ENCODE results near the gene ZNF460.
"Not testable (repeated sequence)": the region's sequence is repeated elsewhere in the genome, so short reads cannot be mapped to it uniquely, and the experiment has no call there.

The ZNF460 gene

DNA sequence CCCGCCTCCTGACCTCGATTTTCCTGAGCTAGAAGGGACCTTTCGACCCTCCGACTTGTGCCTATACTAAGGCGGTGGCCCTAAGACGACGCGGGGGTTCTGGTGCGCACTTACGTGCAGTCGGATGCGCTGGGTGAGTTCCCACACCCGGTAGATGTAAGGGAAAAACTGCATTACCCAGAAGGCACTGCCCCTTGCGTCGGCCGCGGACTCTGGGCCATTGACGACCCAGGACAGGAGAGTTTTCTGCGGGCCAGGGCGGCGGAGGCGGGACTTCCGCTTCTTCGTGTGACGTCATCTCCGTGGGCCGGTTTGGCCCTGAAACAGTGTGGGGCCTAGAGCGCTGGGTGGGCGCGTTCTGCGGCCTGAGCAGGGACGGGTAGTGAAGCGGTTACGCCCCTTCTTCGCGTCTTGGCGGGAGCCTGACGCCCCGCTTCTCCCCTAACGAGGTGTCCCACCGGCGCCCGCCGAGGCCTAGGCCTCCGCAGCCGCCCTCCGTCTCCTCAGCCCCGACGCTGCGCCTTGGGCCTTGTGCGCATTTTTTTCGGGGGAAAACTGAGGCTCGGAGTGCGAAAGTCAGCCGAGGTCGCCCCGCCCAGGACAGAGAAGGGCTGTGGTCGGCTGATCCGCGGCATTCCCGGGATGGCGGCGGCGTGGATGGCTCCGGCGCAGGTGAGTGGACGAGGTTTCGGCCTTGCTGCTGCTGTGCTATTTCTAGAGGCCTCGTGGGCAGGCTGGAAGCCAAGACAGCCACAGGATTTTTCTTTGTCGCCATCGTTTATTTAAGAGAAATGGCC is at the start of gene ZNF460:
TSS of gene ZNF460 (plus strand) at position 321 of the 797 bp plus-strand sequence. CDS start at position 643, 322 bp downstream.
- peak; percentile 85 for DNase-seq

- DNase-seq: no peak
These were observed 48.6 kb upstream of the ZNF460 start for GRCh38 chr19:57231686-57232085.

DNA sequence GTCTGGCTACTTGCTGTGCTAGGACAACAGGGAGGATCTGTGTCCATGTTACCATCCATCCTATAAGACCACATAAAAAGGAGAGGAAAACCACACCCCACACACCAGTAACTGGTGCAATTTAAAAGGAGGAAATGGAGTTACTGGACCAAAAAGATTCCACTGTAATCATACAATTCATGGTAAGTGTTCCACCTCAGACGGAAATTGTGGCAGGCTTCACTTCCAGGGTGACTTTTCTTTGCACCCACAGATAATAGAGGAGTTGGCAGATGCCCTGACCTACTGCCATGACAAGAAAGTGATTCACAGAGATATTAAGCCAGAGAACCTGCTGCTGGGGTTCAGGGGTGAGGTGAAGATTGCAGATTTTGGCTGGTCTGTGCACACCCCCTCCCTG is 47.1 kb upstream of the ZNF460 start:
- no peak for DNase-seq

GRCh38 chr19:57239982-57240310 is 40.3 kb upstream of the ZNF460 start:
- DNase-seq: no peak

- DNase-seq: peak; percentile 90
These were observed 39.8 kb upstream of the ZNF460 start, which contains the start of gene ZNF805 for GRCh38 chr19:57240311-57241090. ZNF805 (plus strand) TSS chr19:57240632; CDS start chr19:57240892, 260 bp downstream.

- no peak for DNase-seq
These were observed 39.1 kb upstream of the ZNF460 start for GRCh38 chr19:57241176-57241575.

- DNase-seq: no peak
These were observed 37.5 kb upstream of the ZNF460 start for GRCh38 chr19:57242821-57243220.

- no peak for DNase-seq
These were observed 35.8 kb upstream of the ZNF460 start for GRCh38 chr19:57244513-57244912.

DNA sequence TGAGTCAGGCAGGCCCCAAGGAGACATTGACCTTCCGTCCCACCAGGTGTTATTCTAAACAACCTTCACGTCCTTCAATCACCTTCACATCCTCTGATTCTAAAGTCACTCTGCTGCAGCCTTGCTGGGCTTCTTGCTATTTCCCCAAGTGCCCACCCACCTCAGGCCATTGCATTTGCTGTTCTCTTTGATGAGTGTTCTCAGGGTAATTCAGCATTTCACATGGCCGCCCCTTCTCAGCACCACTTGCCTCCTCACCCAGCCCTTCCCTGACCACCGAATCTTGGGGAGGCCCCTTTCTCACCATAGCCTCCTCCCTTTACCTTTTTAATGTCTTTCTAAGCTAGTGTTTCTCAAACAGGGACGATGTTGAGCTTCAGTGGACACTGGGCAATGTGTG is 35.2 kb upstream of the ZNF460 start:
- no peak for DNase-seq

GRCh38 chr19:57245959-57246358 is 34.3 kb upstream of the ZNF460 start:
- DNase-seq: no peak

DNA sequence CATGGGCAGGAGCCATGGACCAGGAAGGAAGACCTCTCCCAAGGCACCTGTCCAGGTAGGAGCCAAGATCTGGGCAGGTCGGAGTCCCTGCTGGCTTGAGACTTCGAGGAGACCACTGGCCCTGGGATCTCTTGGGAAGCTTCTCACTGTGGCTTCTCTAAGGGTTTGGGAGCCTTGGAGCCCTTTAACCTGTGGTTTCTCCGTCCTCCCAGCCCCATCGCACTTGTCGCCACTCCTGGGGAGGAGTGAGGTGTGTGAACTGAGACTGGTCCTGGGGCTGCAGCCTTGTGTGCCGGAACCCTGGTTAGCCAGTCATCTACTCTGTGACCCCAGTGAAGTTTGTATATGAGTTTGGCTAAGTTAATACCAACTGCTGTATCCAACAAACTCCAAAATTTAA is 31.6 kb upstream of the ZNF460 start:
- no peak for DNase-seq

GRCh38 chr19:57249329-57249728 is 31.0 kb upstream of the ZNF460 start:
- DNase-seq: no peak

DNA sequence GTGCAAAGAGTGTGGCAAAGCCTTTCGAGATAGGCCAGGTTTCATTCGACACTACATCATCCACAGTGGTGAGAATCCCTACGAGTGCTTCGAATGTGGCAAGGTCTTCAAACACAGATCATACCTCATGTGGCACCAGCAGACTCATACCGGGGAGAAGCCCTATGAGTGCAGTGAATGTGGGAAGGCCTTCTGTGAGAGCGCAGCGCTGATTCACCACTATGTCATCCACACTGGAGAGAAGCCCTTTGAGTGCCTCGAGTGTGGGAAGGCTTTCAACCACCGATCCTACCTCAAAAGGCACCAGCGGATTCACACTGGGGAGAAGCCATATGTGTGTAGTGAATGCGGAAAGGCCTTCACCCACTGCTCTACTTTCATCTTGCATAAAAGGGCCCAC is 26.5 kb upstream of the ZNF460 start:
- not testable (repeated sequence) for DNase-seq

GRCh38 chr19:57262044-57262443 is 18.2 kb upstream of the ZNF460 start:
- DNase-seq: no peak

DNA sequence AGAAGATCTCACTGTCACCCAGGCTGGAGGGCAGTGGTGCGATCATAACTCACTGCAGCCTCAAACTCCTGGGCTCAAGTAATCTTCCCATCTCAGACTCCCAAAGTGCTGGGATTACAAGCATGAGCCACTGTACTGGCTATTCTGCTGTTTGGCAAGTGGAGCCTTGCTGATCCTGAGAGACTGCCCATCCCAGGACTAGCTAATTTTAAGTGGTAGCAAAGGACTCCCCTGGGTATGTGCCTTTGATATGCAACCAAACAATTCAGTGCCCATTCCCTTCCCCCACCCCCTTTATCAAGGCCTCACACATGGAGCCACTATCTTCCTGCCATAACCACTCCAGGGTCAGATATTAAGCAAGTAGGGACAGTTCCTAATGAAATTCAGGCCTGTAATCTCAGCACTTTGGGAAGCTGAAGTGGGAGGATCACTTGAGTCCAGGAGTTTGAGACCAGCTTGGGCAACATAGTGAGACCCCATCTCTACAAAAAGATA is 17.0 kb upstream of the ZNF460 start:
- no peak for DNase-seq

GRCh38 chr19:57267291-57267690 is 13.0 kb upstream of the ZNF460 start:
- DNase-seq: no peak

DNA sequence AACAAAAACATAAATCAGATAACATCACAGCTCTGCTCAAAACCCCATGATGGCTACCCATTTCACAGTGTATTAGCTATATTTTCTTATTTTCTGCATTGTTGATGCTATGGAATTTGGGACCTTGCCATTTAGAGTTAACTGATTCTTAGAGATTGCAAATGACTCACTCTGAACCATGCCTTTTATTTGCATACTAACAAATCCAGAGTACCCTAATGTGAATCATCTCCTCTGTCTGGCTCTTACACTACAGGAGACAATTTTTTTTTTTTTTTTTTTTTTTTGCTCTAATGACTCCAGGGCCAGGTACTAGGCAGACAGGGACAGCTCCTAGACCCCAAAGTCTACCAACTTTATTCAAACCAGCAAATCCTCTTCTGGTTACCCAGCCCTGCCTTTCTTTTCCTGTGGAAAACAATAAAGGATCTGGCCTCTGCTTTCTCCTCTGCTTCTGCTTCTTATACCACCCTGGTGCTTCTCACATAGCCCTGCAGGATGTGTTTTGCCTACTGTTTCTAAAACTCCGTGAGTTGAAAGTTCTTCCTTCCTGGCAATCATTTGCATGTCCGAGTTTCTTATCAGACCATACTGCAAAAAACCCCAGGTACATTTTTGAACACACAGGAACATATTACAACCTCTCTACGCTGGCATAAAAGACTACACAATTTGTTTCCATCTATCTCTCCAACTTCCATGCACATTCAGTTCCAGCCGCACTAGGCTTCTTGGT is 10.6 kb upstream of the ZNF460 start:
- no peak for DNase-seq

GRCh38 chr19:57271280-57271679 is 9.0 kb upstream of the ZNF460 start:
- DNase-seq: no peak

DNA sequence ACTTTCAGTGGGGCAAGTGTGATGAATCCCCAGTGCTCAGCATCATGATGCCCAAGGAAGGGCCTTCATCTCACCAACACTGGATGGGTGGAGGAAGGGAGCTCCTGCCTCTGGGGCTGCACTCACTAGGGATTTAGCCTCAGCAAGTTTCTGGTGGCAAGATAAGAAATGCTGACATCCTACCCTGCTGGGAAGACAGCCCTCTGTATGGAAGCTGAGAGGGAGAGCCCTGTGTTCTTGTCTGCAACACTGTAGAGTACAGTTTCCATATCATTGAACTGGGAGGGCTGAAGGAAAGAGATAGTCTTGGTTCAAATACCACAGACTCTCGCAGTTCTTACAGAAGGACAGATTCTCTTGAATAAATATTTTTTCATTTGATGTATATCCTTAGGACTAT is 7.3 kb upstream of the ZNF460 start:
- no peak for DNase-seq

DNA sequence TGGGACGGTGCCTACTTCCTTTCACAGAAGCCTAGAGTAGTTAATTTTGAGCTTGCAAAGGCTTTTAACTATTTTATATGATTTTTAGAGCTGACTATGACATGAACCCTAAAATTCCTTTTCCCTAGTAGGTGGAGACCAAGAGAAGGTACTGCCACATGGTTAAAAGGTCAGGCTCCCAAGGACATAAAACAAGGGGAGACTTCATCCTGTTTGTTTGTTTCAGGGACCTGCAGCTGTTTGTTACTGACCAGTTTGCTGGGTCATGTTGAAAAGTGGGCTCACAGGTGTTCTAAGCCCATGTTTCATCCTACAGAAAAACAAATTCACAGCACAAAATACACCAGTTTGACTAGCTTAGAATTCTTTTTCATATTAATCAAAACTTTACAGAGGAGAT is 3.9 kb upstream of the ZNF460 start:
- no peak for DNase-seq

GRCh38 chr19:57278481-57278880 is 1.8 kb upstream of the ZNF460 start:
- not testable (repeated sequence) for DNase-seq

DNA sequence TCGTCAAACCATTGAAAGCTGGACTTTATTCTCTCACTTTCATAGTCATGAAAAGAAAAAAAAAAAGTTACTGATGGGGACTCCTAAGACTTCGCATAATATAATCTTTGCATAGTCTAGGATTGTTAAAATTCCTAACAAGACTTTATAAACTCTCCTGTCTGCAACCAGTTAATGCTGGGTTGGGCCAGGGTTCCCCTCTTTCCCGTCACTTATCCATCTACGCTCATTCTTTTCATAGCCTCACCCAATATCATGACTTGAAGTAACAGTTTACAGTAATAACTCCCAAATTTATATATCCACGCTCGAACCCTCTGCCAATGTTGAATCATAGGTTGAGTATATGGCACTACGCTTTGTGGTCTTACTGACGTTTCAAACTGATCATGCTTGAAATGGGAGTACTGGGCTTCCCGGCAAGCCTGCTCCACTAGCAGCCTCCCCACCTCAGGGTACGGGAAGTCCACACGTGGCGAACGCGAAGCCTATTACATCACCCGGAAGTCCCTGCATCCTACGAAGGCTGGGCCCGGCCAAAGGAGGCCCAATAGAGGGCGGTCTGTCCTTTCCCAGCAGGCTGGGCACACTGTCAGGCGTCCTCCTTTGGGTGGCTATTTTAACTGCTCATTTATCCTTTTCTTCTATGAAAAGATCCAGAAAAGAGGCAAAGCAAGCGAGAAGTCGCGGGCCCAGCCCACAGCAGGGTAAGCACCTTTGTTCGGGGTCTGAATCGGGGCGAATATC is 694 bp upstream of the ZNF460 start:
- DNase-seq: peak; percentile 91

DNA sequence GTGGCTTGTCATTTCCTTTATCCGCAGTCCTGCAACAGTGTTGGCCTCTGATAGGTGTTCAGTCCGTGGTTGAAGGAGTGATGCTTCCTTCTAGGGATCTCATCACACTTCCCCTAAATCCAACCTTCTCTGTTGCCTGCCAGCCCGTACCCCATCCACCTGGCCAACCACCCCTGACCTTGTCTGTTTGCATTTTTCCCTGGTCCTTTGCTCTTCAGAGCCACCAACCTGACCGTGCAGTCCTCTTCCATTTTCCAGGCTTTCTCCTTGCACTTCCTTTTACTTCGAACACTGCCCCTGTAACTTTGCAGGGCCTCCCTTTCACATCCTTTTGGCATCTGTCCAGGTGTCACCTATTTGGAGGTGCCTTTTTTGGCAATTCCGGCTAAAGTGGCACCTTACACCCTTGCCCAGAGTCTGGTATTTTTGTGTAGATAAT is 696 bp downstream of the ZNF460 start:
- DNase-seq: no peak
